ENCODE results near the gene RPL35. TPM values are rescaled to one million over a fixed set of nuclear protein-coding genes. Genes with fewer than 3 reads are reported as not detected.
"Not testable (repeated sequence)": the region's sequence is repeated elsewhere in the genome, so short reads cannot be mapped to it uniquely, and the experiment has no call there.

The RPL35 gene
- total RNA-seq, 1 donor from 2014 or later, result 1,735 TPM

DNA sequence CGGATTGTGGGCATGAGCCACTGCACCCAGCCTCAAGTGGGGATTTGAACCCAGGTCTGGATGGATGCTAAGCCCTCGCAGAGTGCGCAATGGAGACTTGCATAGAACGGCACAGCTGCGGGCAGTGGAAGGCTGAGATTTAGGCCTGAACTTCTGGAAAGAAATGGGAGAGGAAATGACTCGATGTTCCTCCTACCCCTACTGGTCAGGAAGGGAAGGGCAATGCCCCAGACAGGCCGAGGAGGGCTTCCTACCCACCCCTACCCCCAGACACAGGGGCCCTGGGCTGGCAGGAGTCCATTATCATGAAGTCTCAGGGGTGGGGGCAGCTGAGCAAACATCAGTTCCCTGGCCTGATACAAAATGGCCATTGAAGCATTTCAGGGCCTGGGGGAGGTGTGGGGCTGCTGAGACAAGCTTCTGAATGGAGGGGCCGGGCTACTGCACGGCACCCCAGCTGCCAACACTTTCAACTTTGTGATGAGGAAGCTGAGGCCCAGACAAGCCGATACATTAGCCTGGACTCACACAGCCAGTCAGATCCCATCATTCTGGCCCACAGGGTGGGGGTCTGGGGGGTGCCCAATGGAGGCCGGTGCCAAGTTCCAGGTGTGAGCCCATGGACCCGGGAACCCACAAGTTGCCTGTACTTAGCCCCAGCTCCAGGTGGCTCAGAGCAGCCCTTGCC lies 22.0 kb downstream of the RPL35 start:
- Mint-ChIP-seq H3K27me3 (ENCODE audit: low read depth) (peaks cover 9% of the 10 kb centered on the region), H3K9me3 (no peaks in the 10 kb centered on the region), H3K36me3 (ENCODE audit: low read depth) (no peaks in the 10 kb centered on the region), H3K4me1 (ENCODE audit: low read depth) (no peaks in the 10 kb centered on the region), H3K27ac (no peak overlapping the region), H3K4me3 (ENCODE audit: low read depth) (no peak overlapping the region)
- intact Hi-C loops (cut with micrococcal nuclease), result no loop called here
- DNase-seq (ENCODE audit: low spot score), result no peak

DNA sequence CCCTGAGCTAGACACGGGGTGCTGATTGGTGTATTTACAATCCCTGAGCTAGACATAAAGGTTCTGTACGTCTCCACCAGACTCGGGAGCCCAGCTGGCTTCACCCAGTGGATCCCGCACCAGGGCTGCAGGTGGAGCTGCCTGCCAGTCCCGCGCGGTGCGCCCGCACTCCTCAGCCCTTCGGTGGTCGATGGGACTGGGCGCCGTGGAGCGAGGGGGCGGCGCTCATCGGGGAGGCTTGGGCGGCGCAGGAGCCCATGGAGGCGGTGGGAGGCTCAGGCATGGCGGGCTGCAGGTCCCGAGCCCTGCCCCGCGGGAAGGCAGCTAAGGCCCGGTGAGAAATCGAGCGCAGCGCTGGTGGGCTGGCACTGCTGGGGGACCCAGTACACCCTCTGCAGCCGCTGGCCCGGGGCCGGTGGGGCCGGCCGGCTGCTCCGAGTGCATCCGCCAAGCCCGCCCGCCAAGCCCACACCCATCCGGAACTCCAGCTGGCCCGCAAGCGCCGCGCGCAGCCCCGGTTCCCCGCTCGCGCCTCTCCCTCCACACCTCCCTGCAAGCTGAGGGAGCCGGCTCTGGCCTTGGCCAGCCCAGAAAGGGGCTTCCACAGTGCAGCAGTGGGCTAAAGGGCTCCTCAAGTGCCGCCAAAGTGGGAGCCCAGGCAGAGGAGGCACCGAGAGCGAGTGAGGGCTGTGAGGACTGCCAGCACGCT lies 23.0 kb downstream of the RPL35 start:
- DNase-seq (ENCODE audit: low spot score); H3K4me1 Mint-ChIP-seq (ENCODE audit: low read depth); H3K4me3 Mint-ChIP-seq (ENCODE audit: low read depth); H3K36me3 Mint-ChIP-seq (ENCODE audit: low read depth); intact Hi-C loops (cut with micrococcal nuclease); H3K27ac Mint-ChIP-seq; H3K27me3 Mint-ChIP-seq (ENCODE audit: low read depth); H3K9me3 Mint-ChIP-seq: not testable (repeated sequence)

DNA sequence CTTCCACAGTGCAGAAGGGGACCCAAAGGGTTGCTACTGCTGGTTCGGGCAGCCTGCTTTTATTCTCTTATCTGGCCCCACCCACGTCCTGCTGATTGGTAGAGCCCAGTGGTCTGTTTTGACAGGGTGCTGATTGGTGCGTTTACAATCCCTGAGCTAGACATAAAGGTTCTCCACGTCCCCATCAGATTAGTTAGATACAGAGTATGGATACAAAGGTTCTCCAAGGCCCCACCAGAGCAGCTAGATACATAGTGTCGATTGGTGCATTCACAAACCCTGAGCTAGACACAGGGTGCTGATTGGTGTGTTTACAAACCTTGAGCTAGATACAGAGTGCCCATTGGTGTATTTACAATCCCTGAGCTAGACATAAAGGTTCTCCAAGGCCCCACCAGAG lies 23.6 kb downstream of the RPL35 start:
- intact Hi-C loops (cut with micrococcal nuclease); H3K36me3 Mint-ChIP-seq (ENCODE audit: low read depth); H3K27ac Mint-ChIP-seq; H3K27me3 Mint-ChIP-seq (ENCODE audit: low read depth); H3K4me1 Mint-ChIP-seq (ENCODE audit: low read depth); H3K4me3 Mint-ChIP-seq (ENCODE audit: low read depth); H3K9me3 Mint-ChIP-seq; DNase-seq (ENCODE audit: low spot score): not testable (repeated sequence)

DNA sequence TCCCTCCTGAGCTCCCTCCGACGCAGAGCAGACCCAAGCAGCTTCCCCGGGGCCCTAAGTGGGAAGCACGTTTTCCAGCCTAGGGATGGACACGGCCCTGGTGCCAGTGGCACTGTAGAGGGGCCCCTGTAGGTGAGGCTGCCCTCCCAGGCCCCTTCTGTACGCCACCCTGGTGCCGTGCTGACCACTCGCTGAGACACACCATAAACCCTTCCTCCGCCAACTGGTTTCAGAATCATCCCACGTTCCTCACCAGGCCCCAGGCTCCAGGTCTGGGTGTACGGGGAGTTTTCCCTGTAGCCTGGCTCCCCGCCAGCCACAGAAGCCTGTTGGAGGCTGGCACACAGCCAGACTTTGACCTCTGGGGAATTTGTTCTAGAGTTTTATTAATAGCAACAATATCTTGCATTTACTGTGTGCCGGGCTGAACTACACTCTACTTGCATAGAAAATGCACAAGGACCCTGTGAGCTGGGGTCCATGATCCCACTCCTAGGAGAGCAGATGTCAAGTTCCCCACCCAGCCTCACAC lies 26.7 kb downstream of the RPL35 start:
- no peak overlapping the region for H3K4me3 Mint-ChIP-seq (ENCODE audit: low read depth)
- H3K27ac Mint-ChIP-seq, result no peak overlapping the region
- H3K36me3 Mint-ChIP-seq (ENCODE audit: low read depth), result no peaks in the 10 kb centered on the region
- peaks cover 9% of the 10 kb centered on the region for H3K27me3 Mint-ChIP-seq (ENCODE audit: low read depth)
- intact Hi-C loops (cut with micrococcal nuclease), result no loop called here
- no peak for DNase-seq (ENCODE audit: low spot score)
- H3K9me3 Mint-ChIP-seq, result no peaks in the 10 kb centered on the region
- H3K4me1 Mint-ChIP-seq (ENCODE audit: low read depth), result no peaks in the 10 kb centered on the region

DNA sequence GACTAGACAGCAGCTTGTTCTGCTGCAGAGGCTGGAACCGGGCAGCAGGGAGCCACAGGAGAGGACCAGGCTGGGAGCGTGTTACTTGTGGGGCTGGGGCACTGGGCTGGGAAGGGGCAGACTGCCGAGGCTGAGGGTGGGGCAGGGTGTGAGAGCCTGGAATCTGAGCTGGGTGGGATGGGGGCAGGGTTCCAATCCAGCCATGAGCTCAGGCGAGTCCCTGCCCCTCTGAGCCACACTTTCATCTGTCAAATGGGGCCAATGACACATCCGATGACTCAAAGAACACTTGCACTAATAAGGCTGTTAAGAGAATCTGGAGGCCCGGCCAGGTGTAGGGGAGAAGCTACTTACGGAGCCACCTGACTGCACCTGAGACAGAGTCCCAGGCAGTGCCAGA lies 27.2 kb downstream of the RPL35 start:
- Mint-ChIP-seq H3K27me3 (ENCODE audit: low read depth) (peaks cover 9% of the 10 kb centered on the region), H3K36me3 (ENCODE audit: low read depth) (no peaks in the 10 kb centered on the region), H3K4me1 (ENCODE audit: low read depth) (no peaks in the 10 kb centered on the region), H3K27ac (no peak overlapping the region), H3K9me3 (no peaks in the 10 kb centered on the region), H3K4me3 (ENCODE audit: low read depth) (no peak overlapping the region)
- intact Hi-C loops (cut with micrococcal nuclease), result no loop called here
- no peak for DNase-seq (ENCODE audit: low spot score)

DNA sequence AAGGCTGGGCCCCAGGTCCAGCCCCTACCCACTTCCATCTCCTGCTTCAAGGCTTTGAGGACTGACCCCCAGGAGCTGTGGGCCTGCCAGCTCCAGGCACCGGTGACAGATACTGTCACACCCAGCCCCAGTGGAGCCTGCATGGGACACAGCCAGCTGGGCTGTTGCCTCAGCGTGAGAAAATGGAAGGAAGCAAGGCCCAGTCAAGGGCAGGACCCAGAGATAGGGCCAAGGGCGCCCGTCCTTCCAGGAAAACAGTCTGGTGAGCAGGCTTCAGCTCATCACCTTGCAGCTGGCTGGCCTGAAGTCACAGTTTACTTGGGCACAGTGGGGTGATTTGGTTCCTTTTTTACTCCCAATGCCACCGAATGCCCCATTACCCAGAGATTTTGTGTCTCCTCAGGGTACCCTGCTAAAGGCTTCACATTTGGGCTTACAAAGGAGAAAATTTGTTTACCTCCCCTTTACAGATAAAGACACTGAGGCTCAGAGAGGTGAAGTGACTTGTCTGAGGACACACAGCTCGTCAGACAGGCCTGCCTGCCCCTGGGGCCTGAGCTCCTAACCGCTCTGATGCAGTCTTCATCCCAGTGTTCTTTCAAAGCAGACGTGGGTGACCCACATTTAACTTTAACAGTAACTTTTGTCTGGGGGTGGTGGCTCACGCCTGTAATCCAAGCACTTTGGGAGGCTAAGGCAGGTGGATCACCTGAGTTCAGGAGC lies 30.0 kb downstream of the RPL35 start:
- no peaks in the 10 kb centered on the region for H3K36me3 Mint-ChIP-seq (ENCODE audit: low read depth)
- H3K4me1 Mint-ChIP-seq (ENCODE audit: low read depth), result no peaks in the 10 kb centered on the region
- no peak for DNase-seq (ENCODE audit: low spot score)
- intact Hi-C loops (cut with micrococcal nuclease), result no loop called here
- H3K9me3 Mint-ChIP-seq, result no peaks in the 10 kb centered on the region
- H3K27ac Mint-ChIP-seq, result no peak overlapping the region
- no peak overlapping the region for H3K4me3 Mint-ChIP-seq (ENCODE audit: low read depth)
- no peaks in the 10 kb centered on the region for H3K27me3 Mint-ChIP-seq (ENCODE audit: low read depth)

DNA sequence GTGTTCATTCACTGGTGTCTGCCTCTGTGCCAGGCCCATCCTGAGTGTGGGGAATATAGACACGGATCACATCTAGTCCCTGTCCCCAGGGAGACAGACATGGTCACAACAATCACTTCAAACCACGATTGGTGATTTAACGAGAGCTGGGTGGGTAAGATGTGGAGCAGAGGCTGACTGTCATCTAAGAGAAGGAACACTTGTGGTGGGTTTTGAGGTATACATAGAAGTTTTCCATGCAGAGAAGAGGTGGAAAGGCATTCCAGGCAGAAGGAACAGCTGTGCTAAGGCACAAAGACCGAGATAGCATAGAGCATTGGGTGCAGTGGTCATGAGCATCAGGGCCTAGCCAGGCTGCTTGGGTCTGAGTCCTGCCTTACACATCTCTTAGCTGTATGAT lies 31.2 kb downstream of the RPL35 start:
- no peak for DNase-seq (ENCODE audit: low spot score)
- no peaks in the 10 kb centered on the region for H3K36me3 Mint-ChIP-seq (ENCODE audit: low read depth)
- H3K4me1 Mint-ChIP-seq (ENCODE audit: low read depth), result no peaks in the 10 kb centered on the region
- no peak overlapping the region for H3K4me3 Mint-ChIP-seq (ENCODE audit: low read depth)
- H3K27ac Mint-ChIP-seq, result no peak overlapping the region
- H3K9me3 Mint-ChIP-seq, result no peaks in the 10 kb centered on the region
- intact Hi-C loops (cut with micrococcal nuclease), result no loop called here
- no peaks in the 10 kb centered on the region for H3K27me3 Mint-ChIP-seq (ENCODE audit: low read depth)

DNA sequence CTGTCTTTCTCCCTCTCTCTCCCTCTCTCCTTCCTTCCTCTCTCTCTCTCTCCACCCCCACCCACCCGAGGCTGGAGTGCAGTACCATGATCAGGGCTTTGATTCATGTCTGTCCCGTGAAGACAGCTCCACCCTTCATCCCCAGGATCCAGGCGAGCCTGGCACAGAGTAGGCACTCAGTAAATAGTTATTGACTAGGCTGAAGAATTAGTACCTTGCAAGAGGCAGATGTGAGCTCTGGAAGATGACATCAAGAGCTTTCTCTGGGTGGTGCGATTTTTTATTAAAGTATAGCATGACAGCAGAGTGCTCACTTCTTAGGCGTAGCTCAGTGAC lies 32.5 kb downstream of the RPL35 start:
- Mint-ChIP-seq H3K4me1 (ENCODE audit: low read depth) (no peaks in the 10 kb centered on the region), H3K27me3 (ENCODE audit: low read depth) (no peaks in the 10 kb centered on the region), H3K36me3 (ENCODE audit: low read depth) (no peaks in the 10 kb centered on the region), H3K4me3 (ENCODE audit: low read depth) (no peak overlapping the region), H3K27ac (no peak overlapping the region), H3K9me3 (no peaks in the 10 kb centered on the region)
- no peak for DNase-seq (ENCODE audit: low spot score)
- intact Hi-C loops (cut with micrococcal nuclease), result no loop called here

DNA sequence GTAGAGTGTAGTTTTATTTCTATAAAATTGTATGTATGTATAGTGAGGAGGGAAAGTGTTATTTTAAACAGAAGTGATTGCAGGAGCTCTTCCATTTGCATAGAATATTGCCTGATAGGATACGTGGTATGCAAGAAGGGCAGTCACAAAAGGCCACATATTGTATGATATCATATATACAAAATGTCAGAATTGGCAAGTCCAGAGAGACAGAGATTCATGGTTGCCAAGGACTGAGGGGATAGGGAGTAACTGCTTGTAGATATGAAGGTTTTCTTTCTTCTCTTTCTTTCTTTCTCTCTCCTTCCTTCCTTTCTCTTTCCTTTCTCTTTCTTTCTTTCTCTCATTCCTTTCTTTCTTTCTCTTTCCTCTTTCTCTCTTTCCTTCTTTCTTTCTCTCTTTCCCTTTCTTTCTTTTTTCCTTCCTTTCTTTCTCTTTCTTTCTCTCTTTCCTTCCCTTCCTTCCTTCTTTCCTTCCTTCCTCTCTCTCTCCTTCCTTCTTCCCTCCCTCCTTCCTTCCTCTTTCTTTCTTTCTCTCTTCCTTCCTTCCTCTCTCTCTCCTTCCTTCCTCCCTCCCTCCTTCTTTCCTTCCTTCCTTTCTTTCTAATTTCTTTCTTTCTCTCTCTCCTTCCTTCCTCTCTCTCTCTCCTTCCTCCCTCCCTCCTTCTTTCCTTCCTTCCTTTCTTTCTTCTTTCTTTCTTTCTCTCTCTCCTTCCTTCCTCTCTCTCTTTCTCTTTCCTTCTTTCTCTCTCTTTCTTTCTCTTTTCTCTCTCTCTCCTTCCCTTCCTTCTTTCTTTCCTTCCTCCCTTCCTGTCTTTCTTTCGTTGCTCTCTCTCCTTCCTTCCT lies 33.0 kb downstream of the RPL35 start:
- Mint-ChIP-seq H3K9me3 (no peaks in the 10 kb centered on the region), H3K27ac (no peak overlapping the region), H3K27me3 (ENCODE audit: low read depth) (no peaks in the 10 kb centered on the region), H3K4me1 (ENCODE audit: low read depth) (no peaks in the 10 kb centered on the region), H3K36me3 (ENCODE audit: low read depth) (no peaks in the 10 kb centered on the region), H3K4me3 (ENCODE audit: low read depth) (no peak overlapping the region)
- intact Hi-C loops (cut with micrococcal nuclease), result no loop called here
- no peak for DNase-seq (ENCODE audit: low spot score)

DNA sequence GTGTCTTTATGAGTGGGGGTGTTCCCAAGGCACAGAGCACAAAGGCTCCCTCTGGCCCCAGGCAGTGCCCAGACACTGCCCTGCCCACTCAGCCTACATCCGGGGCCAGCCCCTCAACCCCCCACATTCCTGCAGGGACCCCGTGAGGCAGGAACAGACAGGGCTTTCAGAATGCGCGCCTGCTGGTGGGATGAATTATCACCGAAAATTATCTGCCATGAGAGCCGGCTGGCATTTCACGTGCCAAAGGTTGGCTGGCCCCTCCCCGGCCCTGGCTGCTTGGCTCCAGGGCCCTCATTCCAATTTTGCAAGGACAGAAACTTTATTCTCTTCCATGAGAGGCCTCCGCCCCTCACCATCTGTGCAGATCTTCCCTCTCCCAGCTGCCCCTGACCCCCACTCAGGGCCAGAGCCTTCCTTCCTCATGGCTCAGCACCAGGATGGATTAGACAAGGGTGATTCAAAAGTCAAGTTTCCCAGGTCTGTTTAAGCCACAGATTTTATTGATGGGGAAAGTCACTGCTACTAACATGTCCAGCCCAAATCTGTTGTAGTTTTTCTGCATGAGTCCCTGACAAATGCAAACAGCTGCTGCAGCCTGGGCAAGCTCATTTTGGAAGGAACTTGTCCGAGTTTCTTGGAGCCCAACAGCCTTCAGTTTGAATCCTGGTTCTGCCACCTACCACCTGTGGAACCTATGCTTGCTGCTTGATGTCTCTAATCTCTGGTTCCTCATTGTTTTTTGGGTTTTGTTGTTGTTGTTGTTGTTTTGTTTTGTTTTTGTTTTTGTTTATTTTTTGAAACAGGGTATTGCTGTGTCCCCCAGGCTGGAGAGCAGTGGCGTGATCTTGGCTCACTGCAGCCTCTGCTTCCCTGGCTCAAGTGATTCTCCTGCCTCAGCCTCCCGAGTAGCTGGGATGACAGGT lies 40.8 kb downstream of the RPL35 start:
- H3K4me1 Mint-ChIP-seq (ENCODE audit: low read depth), result peaks cover 9% of the 10 kb centered on the region
- H3K27ac Mint-ChIP-seq, result no peak overlapping the region
- intact Hi-C loops (cut with micrococcal nuclease), result no loop called here
- H3K4me3 Mint-ChIP-seq (ENCODE audit: low read depth), result no peak overlapping the region
- H3K36me3 Mint-ChIP-seq (ENCODE audit: low read depth), result no peaks in the 10 kb centered on the region
- no peaks in the 10 kb centered on the region for H3K9me3 Mint-ChIP-seq
- peaks cover 4% of the 10 kb centered on the region for H3K27me3 Mint-ChIP-seq (ENCODE audit: low read depth)
- DNase-seq (ENCODE audit: low spot score), result no peak

DNA sequence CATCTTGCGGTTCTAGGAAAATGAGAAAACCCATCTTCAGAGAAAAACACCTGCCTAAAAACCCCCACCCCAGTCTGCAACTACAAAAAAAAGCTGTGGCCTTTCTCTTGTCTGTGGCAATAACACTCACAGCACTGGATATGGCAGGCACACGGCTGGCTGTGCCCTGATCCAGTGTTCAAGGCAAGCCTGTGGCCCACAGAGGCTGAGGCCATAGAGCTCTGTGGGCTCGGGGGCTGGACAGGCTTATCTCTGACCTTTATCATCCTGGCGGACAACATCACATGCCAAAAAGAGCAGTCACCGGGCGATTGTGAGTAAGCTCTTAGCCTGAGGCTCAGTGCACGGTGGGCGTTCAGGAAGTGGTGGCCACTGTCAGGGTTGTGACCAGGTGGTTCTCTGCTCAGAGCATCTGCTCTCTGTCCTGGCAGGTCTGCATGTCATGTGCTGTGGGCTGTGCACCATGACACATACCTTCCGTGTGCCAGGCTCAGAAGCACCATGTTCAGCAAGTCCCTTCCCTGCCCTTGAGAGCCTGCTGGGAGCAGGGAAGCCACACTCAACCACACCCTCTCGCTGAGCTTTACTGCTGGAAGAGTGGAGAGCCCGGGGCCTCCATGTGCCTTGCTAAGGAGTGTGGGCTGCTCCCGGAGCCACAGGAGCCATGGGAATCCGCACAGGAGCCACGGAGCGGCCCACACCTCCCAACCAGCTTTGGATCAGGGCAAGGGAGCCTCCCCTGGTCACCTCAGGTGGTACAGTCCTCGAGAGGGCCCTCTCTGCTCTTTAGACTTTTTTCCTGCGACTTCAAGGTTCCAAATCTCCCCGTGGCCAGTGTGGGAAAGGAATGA lies 43.1 kb downstream of the RPL35 start:
- no peak for DNase-seq (ENCODE audit: low spot score)
- intact Hi-C loops (cut with micrococcal nuclease), result no loop called here
- peaks cover 9% of the 10 kb centered on the region for H3K4me1 Mint-ChIP-seq (ENCODE audit: low read depth)
- H3K27ac Mint-ChIP-seq, result peak overlapping the region; percentile 36
- peaks cover 4% of the 10 kb centered on the region for H3K27me3 Mint-ChIP-seq (ENCODE audit: low read depth)
- no peak overlapping the region for H3K4me3 Mint-ChIP-seq (ENCODE audit: low read depth)
- no peaks in the 10 kb centered on the region for H3K36me3 Mint-ChIP-seq (ENCODE audit: low read depth)
- H3K9me3 Mint-ChIP-seq, result no peaks in the 10 kb centered on the region

Measured in activated T-helper 2 cell treated with anti-CD3 and anti-CD28 coated beads, Interferon-gamma antibody, Interleukin-2, Interleukin-4, amounts not matched to agents 10 μg/mL and 5 μg/mL and 100 μg/mL, durations not matched to agents 14 hours and 24 hours and 36 hours (primary cell).